Gastrocnemius medialis (tissue), 4 donors: ENCODE measurements around the gene DSTYK.

Source experiments
- POLR2A ChIP-seq, 2 donors: fragments of 450-650 bp; IDR thresholded peaks; one replicate each; pipeline ENCODE4 v1.6.1; 2017; ENCODE audit warnings: antibody characterized with exemption in 2 of 2, mild to moderate bottlenecking in 2 of 2, moderate library complexity in 2 of 2
- TF ChIP-seq, protein P1 (sequence below), 5 experiments: fragments of 450-650 bp in 3 of 5; fragments of 200-600 bp in 2 of 5; sonication (generic) in 2 of 5; IDR thresholded peaks in 4 of 5; conservative IDR thresholded peaks in 1 of 5; 1 replicate in 4 of 5; 2 replicates in 1 of 5; pipeline ENCODE4 v1.5.1; 2016 to 2019; ENCODE audit warnings: antibody characterized with exemption in 5 of 5, mild to moderate bottlenecking in 3 of 5, moderate library complexity in 3 of 5

DNA sequence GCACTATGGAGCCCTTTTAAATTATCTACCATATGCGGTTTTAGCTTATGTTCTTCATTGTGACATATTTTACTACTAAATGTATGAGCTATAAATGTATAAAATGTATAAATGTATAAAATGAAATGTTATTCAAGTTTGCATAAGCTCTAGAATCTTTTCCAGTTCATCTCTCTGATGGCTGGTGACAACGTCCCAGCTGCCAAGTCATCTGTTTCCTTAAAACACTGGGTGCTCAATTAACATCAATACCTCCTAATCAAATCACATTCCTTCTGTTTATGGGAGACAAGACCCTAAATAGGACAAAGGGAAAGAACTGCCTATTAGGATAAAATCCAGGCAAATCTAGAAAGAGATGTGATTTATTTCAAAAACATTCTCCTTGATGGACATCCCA lies 22.9 kb downstream of the DSTYK start:
- TF ChIP-seq, protein P1, sequence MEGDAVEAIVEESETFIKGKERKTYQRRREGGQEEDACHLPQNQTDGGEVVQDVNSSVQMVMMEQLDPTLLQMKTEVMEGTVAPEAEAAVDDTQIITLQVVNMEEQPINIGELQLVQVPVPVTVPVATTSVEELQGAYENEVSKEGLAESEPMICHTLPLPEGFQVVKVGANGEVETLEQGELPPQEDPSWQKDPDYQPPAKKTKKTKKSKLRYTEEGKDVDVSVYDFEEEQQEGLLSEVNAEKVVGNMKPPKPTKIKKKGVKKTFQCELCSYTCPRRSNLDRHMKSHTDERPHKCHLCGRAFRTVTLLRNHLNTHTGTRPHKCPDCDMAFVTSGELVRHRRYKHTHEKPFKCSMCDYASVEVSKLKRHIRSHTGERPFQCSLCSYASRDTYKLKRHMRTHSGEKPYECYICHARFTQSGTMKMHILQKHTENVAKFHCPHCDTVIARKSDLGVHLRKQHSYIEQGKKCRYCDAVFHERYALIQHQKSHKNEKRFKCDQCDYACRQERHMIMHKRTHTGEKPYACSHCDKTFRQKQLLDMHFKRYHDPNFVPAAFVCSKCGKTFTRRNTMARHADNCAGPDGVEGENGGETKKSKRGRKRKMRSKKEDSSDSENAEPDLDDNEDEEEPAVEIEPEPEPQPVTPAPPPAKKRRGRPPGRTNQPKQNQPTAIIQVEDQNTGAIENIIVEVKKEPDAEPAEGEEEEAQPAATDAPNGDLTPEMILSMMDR (IDR thresholded peaks at IDR 0.05 in 4 of 5, conservative IDR thresholded peaks at IDR 0.05 in 1 of 5): no peak
- no peak for TF ChIP-seq POLR2A (IDR thresholded peaks at IDR 0.05)
